Ecto neural progenitor cell (in vitro differentiated cells): ENCODE results near the gene PKP4.

Source experiments
- DNase-seq: peaks from one replicate; pipeline ENCODE4 v3.0.0-alpha.2; 2018; ENCODE audit warnings: low spot score

The PKP4 gene

DNA sequence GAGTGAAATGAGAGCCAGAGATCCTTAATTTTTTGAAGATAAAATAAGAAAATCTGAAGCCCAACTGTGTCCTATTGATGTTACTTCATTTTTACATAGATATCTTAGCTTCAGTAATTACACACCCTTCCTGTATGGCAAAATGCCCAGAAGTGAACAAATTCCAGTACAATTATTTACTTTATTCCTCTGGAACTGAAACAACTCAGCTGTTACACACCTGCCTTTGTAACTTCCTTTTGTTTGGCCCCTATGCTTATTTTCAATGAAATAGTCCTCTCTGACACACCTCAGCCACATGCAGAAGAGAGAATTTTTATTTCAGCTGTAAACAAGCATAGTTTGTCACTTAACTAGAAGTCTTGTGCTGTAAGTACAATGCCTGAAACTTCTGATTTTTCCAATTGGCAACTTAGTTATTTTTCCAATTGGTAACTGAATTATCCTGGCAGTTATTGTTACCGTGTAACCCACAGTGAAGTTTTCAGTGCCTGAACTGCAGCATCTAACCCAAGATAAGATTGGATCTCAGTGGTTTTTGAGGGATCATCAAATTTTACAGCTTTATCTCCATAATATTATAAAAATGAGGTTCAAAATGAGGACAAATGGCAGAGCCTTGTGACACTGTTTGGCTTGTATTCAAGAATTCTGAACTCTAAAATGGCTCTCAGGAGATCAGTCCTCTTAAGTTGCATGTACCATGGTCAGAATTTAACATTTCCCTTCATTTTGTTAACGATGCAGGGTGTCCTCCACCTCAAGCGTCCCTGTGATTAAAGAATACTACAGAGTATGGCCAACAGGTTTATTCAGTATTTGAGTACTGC, 82.6 kb downstream of the PKP4 start:
- DNase-seq: no peak

DNA sequence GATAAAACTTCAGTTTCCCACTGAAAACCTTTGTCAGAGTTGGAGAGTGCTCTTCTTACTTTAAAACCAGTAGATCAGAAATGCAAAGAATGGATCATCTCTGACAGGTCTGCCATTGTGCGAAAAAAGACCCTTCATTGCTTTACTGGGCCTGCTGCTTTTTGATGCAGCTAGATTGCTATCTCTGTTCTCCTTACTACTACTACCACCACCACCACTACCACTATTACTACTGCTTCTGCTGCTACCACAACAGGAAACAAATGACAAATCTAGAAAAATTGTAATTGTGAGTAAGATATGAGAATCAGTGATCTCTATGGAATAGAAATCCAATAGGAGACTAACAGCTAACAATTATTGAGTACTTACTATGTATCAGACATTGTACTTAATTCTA, 85.8 kb downstream of the PKP4 start:
- DNase-seq: no peak

DNA sequence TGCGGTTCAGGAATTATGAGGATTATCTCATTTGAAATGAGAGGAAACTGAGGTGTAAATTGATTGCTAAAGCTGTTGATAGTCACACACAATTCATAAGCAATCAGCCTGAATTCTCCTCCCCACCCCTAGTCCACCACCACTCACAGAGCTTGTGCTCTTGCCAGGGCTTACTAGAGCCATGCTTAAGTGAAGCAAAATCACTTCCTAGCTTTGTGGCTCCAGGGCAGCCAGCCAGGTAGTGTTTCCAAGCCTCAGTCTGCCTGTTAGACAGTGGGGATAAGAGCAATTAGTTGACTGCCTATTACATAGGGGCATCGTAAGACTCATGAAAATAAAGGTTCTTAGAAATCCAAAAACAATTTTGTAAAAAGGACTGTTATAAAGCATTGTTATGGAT, 87.2 kb downstream of the PKP4 start:
- DNase-seq: no peak

DNA sequence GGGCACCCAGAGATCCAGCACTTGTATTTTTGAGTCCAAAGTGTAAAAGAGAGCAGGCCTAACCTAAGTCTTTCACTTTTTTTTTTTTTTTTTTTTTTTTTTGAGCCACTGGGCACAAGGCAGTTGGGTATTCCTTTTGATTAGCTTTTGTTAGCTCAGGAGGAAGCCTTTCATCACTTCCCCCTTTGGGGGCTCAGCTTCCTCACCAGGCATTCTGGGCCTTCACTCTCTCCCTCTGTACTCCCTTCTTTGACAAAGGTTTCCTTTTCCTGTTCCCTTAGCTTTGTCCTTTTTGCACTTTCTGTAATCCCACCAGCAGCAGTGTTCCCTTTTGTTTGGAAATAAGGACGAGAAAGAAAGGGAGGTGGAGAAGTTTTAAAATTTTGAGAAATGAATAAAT, 88.2 kb downstream of the PKP4 start:
- no peak for DNase-seq

GRCh38 chr2:158546412-158547144, 89.8 kb downstream of the PKP4 start:
- DNase-seq: no peak

DNA sequence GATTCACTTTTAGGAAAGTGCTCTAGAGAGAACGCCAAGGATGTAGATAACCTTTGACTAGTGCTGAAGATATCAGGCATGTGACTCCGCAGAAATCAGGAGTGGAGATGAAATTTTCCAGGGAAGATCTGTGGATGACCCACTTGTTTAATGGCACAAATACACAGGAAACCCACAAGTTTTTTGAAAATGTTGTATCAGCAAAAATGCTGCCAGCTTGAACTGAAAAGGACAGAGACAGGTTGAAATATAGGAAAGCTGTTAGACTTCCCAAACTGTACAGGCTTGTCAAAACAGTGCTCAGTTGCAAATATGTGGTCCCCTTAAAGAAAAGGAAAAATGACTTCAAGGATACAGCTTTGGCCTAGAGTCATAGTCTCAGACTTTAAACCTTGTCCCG, 96.5 kb downstream of the PKP4 start:
- DNase-seq: no peak

DNA sequence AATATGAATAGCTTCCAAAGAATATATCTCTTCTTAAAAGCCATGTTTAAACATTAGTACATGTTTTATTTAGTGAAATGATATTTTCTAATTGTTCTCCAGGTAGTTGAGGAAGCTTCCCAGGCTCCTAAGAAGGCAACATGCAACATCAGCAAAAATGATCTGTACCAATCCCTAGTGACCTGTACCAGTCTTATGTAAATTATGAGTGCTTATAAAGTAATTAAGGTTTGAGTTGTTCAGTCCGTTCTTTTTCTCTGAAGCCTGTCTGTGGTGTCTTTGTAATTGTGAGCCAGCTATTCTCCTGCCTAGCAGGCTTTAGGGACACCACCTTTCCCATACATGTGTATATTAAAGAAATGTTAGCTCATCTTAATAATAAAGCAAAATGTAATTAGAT, 98.2 kb downstream of the PKP4 start:
- no peak for DNase-seq

- DNase-seq: no peak
These were observed 99.4 kb downstream of the PKP4 start for GRCh38 chr2:158556124-158556523.

GRCh38 chr2:158557752-158558151, 101.0 kb downstream of the PKP4 start:
- DNase-seq: no peak

DNA sequence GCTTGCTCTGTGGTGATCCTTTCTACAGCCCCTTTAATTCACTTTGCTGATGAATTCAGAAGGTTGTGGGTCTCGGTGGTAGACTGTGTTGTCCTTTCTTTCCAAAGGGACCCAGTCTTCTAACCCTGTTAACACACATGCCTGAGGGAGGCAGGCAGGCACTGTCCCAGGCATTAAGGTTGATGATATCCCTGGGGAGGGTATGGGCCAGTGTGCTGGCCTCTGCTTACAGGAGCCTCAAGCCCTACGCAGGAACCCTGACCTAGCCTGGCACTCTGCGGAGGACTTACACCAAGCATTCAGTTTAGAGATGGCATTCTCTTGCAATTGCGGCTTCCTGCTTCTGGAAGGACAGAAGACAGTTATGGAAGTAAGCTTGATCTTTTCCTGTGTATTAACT, 102.5 kb downstream of the PKP4 start:
- no peak for DNase-seq

- DNase-seq: no peak
These were observed 103.5 kb downstream of the PKP4 start for GRCh38 chr2:158560259-158560658.

DNA sequence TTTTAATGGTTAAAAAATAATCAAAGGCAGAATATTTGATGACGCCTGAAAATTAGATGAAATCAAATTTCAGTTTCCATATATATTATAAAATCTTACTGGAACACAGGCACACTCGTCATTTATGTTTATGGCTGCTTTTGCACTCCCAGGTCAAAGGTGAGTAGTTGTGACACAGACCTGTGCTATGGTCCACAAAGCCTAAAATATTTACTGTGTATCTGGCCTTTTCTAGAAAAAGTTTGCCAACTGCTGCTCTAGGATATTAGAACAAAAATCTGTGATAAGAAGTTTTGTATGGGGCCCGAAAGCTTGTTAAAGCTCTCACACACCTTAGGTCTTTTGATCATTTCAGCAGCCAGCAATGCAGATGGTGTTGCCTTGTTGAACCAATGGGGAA, 104.3 kb downstream of the PKP4 start:
- no peak for DNase-seq

- no peak for DNase-seq
These were observed 110.5 kb downstream of the PKP4 start for GRCh38 chr2:158567208-158567607.

- DNase-seq: no peak
These were observed 112.5 kb downstream of the PKP4 start for GRCh38 chr2:158569284-158569683.

DNA sequence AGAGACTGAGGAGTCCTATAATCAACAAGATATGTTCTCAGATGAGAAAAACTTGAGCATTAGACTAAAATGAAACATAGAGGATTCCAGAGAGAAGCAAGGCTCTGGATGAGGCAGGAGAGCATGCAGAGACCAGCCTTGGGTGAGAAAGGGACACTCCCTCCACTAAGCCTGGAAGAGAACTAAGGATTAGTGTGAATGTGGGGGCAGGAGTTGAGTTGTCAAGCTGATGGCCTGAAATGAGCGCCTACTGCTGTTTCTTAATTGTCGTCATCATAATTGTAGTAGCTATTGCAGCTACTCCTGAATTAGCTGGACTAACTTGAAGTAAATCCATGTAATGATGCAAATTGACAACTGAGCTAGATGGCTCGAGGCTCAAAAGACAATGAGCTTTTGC, 114.1 kb downstream of the PKP4 start:
- no peak for DNase-seq

GRCh38 chr2:158573739-158574138, 117.0 kb downstream of the PKP4 start:
- no peak for DNase-seq

GRCh38 chr2:158575051-158575635, 118.4 kb downstream of the PKP4 start:
- no peak for DNase-seq

DNA sequence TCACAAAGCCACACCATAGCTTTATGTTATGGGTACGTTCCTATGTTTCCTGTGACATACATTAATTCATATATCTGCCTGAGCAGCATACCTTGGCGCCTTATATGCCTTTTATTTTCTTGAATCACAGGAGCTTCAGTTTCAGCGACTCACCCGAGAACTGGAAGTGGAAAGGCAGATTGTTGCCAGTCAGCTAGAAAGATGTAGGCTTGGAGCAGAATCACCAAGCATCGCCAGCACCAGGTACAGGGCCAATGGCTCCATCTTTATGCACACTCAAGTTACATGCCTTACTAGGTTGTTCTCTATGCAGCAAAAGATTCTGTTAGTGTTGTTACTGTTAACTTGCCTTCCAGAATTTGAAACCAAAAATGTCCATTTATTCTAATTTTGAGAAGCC, 120.4 kb downstream of the PKP4 start:
- no peak for DNase-seq

- DNase-seq: no peak
These were observed 122.1 kb downstream of the PKP4 start for GRCh38 chr2:158578703-158579330.

DNA sequence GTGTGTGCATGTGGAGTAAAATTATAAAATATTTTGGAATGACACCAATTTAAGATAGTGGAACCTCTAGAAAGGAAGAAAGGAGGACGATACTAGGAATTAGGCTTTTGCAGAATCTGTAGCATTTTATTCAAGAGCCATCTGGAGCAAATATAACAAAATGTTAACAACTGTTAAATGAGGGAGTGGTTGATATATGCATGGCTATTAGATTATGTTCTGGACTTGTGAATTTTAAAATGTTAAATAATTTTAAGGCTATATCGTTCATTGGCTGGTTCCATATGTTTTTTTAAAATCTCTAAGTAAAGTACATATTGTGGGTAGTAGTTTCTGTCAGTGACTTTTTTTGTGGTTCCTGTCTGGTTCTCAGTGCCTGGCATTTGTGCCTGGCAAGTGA, 123.2 kb downstream of the PKP4 start:
- DNase-seq: no peak

- no peak for DNase-seq
These were observed 124.0 kb downstream of the PKP4 start for GRCh38 chr2:158580760-158581159.

GRCh38 chr2:158582670-158583069, 125.9 kb downstream of the PKP4 start:
- no peak for DNase-seq

GRCh38 chr2:158583923-158584322, 127.2 kb downstream of the PKP4 start:
- DNase-seq: no peak
